WTC11 (cell line): Measurements from ENCODE around the gene LHB.
"Not testable (repeated sequence)": the region's sequence is repeated elsewhere in the genome, so short reads cannot be mapped to it uniquely, and the experiment has no call there.

Experiments
- CREB1 ChIP-seq: sonication (generic); formaldehyde crosslinking; IDR thresholded peaks from 2 replicates; pipeline ENCODE4 v1.8.0; 2023; ENCODE audit warnings: mild to moderate bottlenecking, missing genetic modification reagents
- CTCF ChIP-seq: fragments of 200-600 bp; IDR thresholded peaks from 2 replicates; pipeline ENCODE4 v1.8.0; 2022; ENCODE audit warnings: antibody characterized with exemption
- IRF1 ChIP-seq: sonication (generic); formaldehyde crosslinking; IDR thresholded peaks from 2 replicates; pipeline ENCODE4 v1.8.0; 2023; ENCODE audit warnings: missing genetic modification reagents
- TEAD4 ChIP-seq: sonication (generic); formaldehyde crosslinking; IDR thresholded peaks from 2 replicates; pipeline ENCODE4 v1.8.0; 2022; ENCODE audit warnings: mild to moderate bottlenecking, missing genetic modification reagents
- ZNF317 ChIP-seq: sonication (generic); formaldehyde crosslinking; IDR thresholded peaks from 2 replicates; pipeline ENCODE4 v1.8.1; 2023; ENCODE audit warnings: low read depth, mild to moderate bottlenecking, moderate library complexity, missing genetic modification reagents, borderline replicate concordance
- TF ChIP-seq, protein P1 (sequence below): sonication (generic); formaldehyde crosslinking; IDR thresholded peaks from 2 replicates; pipeline ENCODE4 v1.8.0; 2022; ENCODE audit warnings: missing genetic modification reagents
- TF ChIP-seq, protein P2 (sequence below): sonication (generic); formaldehyde crosslinking; IDR thresholded peaks from 2 replicates; pipeline ENCODE4 v1.8.0; 2022; ENCODE audit warnings: mild to moderate bottlenecking, missing genetic modification reagents
- TF ChIP-seq, protein P3 (sequence below): sonication (generic); formaldehyde crosslinking; IDR thresholded peaks from 2 replicates; pipeline ENCODE4 v1.8.1; 2022; ENCODE audit warnings: low read depth, missing genetic modification reagents, borderline replicate concordance
- TF ChIP-seq, protein P4 (sequence below): sonication (generic); formaldehyde crosslinking; conservative IDR thresholded peaks from 2 replicates; pipeline ENCODE4 v1.8.1; 2022; ENCODE audit warnings: mild to moderate bottlenecking, missing genetic modification reagents
- TF ChIP-seq, protein P5 (sequence below): sonication (generic); formaldehyde crosslinking; IDR thresholded peaks from 2 replicates; pipeline ENCODE4 v1.8.1; 2023; ENCODE audit warnings: mild to moderate bottlenecking, missing genetic modification reagents
- TF ChIP-seq, protein P6 (sequence below): sonication (generic); formaldehyde crosslinking; IDR thresholded peaks from 2 replicates; pipeline ENCODE4 v1.8.0; 2022; ENCODE audit warnings: mild to moderate bottlenecking, missing genetic modification reagents

- TF ChIP-seq TEAD4 (CRISPR knock-in tag); CTCF; ZNF317; IRF1 (CRISPR knock-in tag); CREB1 (CRISPR knock-in tag): not testable (repeated sequence)
- TF ChIP-seq, protein P1, sequence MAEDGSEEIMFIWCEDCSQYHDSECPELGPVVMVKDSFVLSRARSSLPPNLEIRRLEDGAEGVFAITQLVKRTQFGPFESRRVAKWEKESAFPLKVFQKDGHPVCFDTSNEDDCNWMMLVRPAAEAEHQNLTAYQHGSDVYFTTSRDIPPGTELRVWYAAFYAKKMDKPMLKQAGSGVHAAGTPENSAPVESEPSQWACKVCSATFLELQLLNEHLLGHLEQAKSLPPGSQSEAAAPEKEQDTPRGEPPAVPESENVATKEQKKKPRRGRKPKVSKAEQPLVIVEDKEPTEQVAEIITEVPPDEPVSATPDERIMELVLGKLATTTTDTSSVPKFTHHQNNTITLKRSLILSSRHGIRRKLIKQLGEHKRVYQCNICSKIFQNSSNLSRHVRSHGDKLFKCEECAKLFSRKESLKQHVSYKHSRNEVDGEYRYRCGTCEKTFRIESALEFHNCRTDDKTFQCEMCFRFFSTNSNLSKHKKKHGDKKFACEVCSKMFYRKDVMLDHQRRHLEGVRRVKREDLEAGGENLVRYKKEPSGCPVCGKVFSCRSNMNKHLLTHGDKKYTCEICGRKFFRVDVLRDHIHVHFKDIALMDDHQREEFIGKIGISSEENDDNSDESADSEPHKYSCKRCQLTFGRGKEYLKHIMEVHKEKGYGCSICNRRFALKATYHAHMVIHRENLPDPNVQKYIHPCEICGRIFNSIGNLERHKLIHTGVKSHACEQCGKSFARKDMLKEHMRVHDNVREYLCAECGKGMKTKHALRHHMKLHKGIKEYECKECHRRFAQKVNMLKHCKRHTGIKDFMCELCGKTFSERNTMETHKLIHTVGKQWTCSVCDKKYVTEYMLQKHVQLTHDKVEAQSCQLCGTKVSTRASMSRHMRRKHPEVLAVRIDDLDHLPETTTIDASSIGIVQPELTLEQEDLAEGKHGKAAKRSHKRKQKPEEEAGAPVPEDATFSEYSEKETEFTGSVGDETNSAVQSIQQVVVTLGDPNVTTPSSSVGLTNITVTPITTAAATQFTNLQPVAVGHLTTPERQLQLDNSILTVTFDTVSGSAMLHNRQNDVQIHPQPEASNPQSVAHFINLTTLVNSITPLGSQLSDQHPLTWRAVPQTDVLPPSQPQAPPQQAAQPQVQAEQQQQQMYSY (CRISPR knock-in tag), result not testable (repeated sequence)
- TF ChIP-seq, protein P2, sequence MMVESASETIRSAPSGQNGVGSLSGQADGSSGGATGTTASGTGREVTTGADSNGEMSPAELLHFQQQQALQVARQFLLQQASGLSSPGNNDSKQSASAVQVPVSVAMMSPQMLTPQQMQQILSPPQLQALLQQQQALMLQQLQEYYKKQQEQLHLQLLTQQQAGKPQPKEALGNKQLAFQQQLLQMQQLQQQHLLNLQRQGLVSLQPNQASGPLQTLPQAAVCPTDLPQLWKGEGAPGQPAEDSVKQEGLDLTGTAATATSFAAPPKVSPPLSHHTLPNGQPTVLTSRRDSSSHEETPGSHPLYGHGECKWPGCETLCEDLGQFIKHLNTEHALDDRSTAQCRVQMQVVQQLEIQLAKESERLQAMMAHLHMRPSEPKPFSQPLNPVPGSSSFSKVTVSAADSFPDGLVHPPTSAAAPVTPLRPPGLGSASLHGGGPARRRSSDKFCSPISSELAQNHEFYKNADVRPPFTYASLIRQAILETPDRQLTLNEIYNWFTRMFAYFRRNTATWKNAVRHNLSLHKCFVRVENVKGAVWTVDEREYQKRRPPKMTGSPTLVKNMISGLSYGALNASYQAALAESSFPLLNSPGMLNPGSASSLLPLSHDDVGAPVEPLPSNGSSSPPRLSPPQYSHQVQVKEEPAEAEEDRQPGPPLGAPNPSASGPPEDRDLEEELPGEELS (CRISPR knock-in tag), result not testable (repeated sequence)
- TF ChIP-seq, protein P3, sequence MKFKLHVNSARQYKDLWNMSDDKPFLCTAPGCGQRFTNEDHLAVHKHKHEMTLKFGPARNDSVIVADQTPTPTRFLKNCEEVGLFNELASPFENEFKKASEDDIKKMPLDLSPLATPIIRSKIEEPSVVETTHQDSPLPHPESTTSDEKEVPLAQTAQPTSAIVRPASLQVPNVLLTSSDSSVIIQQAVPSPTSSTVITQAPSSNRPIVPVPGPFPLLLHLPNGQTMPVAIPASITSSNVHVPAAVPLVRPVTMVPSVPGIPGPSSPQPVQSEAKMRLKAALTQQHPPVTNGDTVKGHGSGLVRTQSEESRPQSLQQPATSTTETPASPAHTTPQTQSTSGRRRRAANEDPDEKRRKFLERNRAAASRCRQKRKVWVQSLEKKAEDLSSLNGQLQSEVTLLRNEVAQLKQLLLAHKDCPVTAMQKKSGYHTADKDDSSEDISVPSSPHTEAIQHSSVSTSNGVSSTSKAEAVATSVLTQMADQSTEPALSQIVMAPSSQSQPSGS (CRISPR knock-in tag), result not testable (repeated sequence)
- TF ChIP-seq, protein P4, sequence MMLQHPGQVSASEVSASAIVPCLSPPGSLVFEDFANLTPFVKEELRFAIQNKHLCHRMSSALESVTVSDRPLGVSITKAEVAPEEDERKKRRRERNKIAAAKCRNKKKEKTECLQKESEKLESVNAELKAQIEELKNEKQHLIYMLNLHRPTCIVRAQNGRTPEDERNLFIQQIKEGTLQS (CRISPR knock-in tag), result not testable (repeated sequence)
- TF ChIP-seq, protein P5, sequence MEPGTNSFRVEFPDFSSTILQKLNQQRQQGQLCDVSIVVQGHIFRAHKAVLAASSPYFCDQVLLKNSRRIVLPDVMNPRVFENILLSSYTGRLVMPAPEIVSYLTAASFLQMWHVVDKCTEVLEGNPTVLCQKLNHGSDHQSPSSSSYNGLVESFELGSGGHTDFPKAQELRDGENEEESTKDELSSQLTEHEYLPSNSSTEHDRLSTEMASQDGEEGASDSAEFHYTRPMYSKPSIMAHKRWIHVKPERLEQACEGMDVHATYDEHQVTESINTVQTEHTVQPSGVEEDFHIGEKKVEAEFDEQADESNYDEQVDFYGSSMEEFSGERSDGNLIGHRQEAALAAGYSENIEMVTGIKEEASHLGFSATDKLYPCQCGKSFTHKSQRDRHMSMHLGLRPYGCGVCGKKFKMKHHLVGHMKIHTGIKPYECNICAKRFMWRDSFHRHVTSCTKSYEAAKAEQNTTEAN (CRISPR knock-in tag), result not testable (repeated sequence)
- TF ChIP-seq, protein P6, sequence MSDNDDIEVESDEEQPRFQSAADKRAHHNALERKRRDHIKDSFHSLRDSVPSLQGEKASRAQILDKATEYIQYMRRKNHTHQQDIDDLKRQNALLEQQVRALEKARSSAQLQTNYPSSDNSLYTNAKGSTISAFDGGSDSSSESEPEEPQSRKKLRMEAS, result not testable (repeated sequence)
These were observed 8.2 kb upstream of the LHB start for GRCh38 chr19:49025088-49025487.
